ENCODE data around the gene CCP110. TPM values are rescaled to one million over a fixed set of nuclear protein-coding genes. Genes with fewer than 3 reads are reported as not detected.

CCP110 gene
- total and polyA plus RNA-seq, 2 donors from 2014 or later: 3.5 to 14.5 TPM

DNA sequence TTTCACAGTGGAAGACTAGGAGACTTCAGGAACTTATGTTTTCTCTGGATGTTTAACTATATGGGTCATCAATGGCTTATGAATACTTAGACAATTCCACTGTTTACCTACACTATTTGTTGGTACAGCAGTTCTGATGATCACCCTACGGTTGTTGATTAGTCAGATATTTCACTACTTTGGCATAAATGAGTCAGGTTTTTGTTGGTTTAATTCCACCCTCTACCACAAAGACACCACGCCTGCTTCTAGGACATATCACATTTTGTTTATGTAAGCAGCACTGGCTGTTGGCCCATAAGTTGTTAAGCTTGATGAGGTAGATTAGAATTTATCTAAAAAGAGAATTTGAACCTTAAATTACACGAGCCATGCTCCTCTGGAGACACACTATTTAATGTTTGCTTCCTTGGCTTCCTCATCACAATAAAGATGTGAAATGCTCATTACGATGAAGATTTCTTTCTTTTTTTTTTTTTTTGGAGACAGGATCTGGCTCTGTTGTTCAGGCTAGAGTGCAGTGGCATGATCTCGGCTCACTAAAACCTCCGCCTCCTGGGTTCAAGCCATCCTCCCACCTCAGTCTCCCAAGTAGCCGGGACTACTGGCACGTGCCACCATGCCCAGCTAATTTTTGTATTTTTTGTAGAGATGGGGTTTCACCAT lies 6.2 kb upstream of the CCP110 start:
- no peak for TF ChIP-seq CTCF (IDR thresholded peaks at IDR 0.05; ENCODE audit: borderline replicate concordance, extremely low read depth, insufficient read depth)

GRCh38 chr16:19518388-19518787 lies 5.4 kb upstream of the CCP110 start:
- intact Hi-C loops (cut with DNase I): no loop called here
- Histone ChIP-seq H3K4me1 (ENCODE audit: control insufficient read depth in 2 of 3, insufficient read depth in 2 of 3, low read depth in 1 of 3, low read length in 3 of 3) (peaks cover 5 to 8% (median 7%) of the 10 kb centered on the region in 3 donors), H3K27me3 (ENCODE audit: control insufficient read depth, insufficient read depth, low read length) (no peaks in the 10 kb centered on the region), H3K27ac (ENCODE audit: low read depth in 2 of 2, low read length in 2 of 2) (no peak overlapping the region), H3K36me3 (ENCODE audit: control insufficient read depth in 2 of 3, insufficient read depth in 3 of 3, low read length in 3 of 3) (peaks cover 0 to 19% (median 10%) of the 10 kb centered on the region in 3 donors), H3K4me3 (ENCODE audit: low read length in 3 of 3) (no peak overlapping the region), H3K9ac (ENCODE audit: low read length in 3 of 3) (no peak overlapping the region), H3K9me3 (ENCODE audit: control insufficient read depth in 2 of 3, insufficient read depth in 1 of 3, low read length in 3 of 3) (no peaks in the 10 kb centered on the region)
- FAIRE-seq: no peak
- DNase-seq: no peak
- TF ChIP-seq CTCF (IDR thresholded peaks at IDR 0.05; ENCODE audit: borderline replicate concordance, extremely low read depth, insufficient read depth): no peak

More for the DNA sequence above, 6.2 kb upstream of the CCP110 start:
- DNase-seq (peak in 1 of 5 donors; percentile 44), FAIRE-seq (no peak)
- H3K9ac ChIP-seq (ENCODE audit: low read length in 3 of 3): no peak overlapping the region
- H3K4me3 ChIP-seq (ENCODE audit: low read length in 3 of 3): no peak overlapping the region
- H3K4me1 ChIP-seq (ENCODE audit: control insufficient read depth in 2 of 3, insufficient read depth in 2 of 3, low read depth in 1 of 3, low read length in 3 of 3): peaks cover 4 to 8% (median 7%) of the 10 kb centered on the region in 3 donors
- no peaks in the 10 kb centered on the region for H3K27me3 ChIP-seq (ENCODE audit: control insufficient read depth, insufficient read depth, low read length)
- no peak overlapping the region for H3K27ac ChIP-seq (ENCODE audit: low read depth in 2 of 2, low read length in 2 of 2)
- H3K36me3 ChIP-seq (ENCODE audit: control insufficient read depth in 2 of 3, insufficient read depth in 3 of 3, low read length in 3 of 3): peaks cover 0 to 19% (median 10%) of the 10 kb centered on the region in 3 donors
- intact Hi-C loops (cut with DNase I): no loop called here
- no peaks in the 10 kb centered on the region for H3K9me3 ChIP-seq (ENCODE audit: control insufficient read depth in 2 of 3, insufficient read depth in 1 of 3, low read length in 3 of 3)

DNA sequence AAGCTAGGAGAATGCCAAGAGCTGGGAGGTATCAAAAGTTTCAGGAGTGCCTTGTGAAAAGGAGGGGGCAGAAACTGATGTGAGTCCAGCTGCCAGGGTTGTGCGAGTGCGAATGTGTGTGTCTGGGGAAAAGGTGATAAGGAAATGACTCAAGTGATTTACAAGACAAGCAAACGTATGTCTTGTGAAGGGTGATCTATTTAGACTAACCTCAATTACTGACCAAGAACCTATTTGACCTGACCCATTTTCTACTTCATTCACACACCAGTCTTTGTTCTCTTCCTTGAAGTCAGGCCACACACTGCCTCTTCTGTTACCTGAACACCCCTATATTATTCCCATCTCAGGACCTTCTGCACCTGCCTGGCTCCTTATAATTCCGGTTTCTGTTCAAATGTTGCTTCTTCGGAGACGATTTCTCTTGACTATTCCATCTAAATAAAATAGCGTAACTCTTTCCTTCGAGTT lies 2.8 kb upstream of the CCP110 start:
- DNase-seq: peak in 3 of 5 donors; percentile 11 to 50 (median 47)
- Histone ChIP-seq H3K27me3 (ENCODE audit: control insufficient read depth, insufficient read depth, low read length) (no peaks in the 10 kb centered on the region), H3K4me1 (ENCODE audit: control insufficient read depth in 2 of 3, insufficient read depth in 2 of 3, low read depth in 1 of 3, low read length in 3 of 3) (peaks cover 8 to 13% (median 8%) of the 10 kb centered on the region in 3 donors), H3K9ac (ENCODE audit: low read length in 3 of 3) (peak overlapping the region; percentile 72 to 87 (median 80)), H3K27ac (ENCODE audit: low read depth in 2 of 2, low read length in 2 of 2) (peak overlapping the region; percentile 74 to 89), H3K9me3 (ENCODE audit: control insufficient read depth in 2 of 3, insufficient read depth in 1 of 3, low read length in 3 of 3) (no peaks in the 10 kb centered on the region), H3K36me3 (ENCODE audit: control insufficient read depth in 2 of 3, insufficient read depth in 3 of 3, low read length in 3 of 3) (peaks cover 0 to 13% (median 6%) of the 10 kb centered on the region in 3 donors), H3K4me3 (ENCODE audit: low read length in 3 of 3) (peak overlapping the region; percentile 74 to 88 (median 84))
- no peak for FAIRE-seq
- TF ChIP-seq CTCF (IDR thresholded peaks at IDR 0.05; ENCODE audit: borderline replicate concordance, extremely low read depth, insufficient read depth): no peak
- intact Hi-C loops (cut with DNase I): no loop called here

Measured in kidney (tissue), 14 donors.